Stimulated activated CD8-positive, alpha-beta memory T cell treated with anti-CD3 and anti-CD28 coated beads, Interleukin-15, amount 100 ng/mL, for 1 hour (primary cell): ENCODE results near the gene CEP126.
"Not testable (repeated sequence)": the region's sequence is repeated elsewhere in the genome, so short reads cannot be mapped to it uniquely, and the experiment has no call there.

Experiments
- DNase-seq: peaks from one replicate; pipeline ENCODE4 v3.0.0-alpha.2; 2020; ENCODE audit warnings: low read depth

CEP126 gene

GRCh38 chr11:101940901-101941520, 26.2 kb downstream of the CEP126 start:
- DNase-seq, result no peak

GRCh38 chr11:101944923-101945322, 30.1 kb downstream of the CEP126 start:
- DNase-seq, result no peak

GRCh38 chr11:101945448-101945847, 30.6 kb downstream of the CEP126 start:
- no peak for DNase-seq

GRCh38 chr11:101949680-101950220, 34.9 kb downstream of the CEP126 start:
- no peak for DNase-seq

GRCh38 chr11:101955278-101955677, 40.5 kb downstream of the CEP126 start:
- DNase-seq, result no peak

- no peak for DNase-seq
Observed at GRCh38 chr11:101955701-101956100, 40.9 kb downstream of the CEP126 start.

GRCh38 chr11:101960231-101960630, 45.4 kb downstream of the CEP126 start:
- no peak for DNase-seq

- DNase-seq, result not testable (repeated sequence)
Observed at GRCh38 chr11:101964200-101964599, 49.4 kb downstream of the CEP126 start.

- no peak for DNase-seq
Observed at GRCh38 chr11:101974255-101974654, 59.4 kb downstream of the CEP126 start.

- no peak for DNase-seq
Observed at GRCh38 chr11:101974771-101975170, 60.0 kb downstream of the CEP126 start.

DNA sequence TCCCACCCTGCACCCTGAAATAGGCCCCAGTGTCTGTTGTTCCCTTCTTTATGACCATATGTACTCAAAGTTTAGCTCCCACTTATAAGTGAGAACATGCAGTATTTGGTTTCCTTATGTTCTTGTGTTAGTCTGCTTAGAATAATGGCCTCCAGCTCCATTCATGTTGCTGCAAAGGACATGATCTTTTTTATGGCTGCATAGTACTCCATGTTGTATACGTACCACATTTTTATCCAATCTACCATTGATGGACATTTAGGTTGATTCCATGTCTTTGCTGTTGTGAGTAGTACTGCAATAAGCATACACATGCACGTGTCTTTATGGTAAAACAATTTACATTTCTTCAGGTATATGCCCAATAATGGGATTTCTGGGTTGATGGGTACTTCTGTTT, 60.9 kb downstream of the CEP126 start:
- DNase-seq, result no peak

GRCh38 chr11:101987370-101987769, 72.6 kb downstream of the CEP126 start:
- DNase-seq, result no peak

- no peak for DNase-seq
Observed at GRCh38 chr11:101993172-101993571, 78.4 kb downstream of the CEP126 start.

DNA sequence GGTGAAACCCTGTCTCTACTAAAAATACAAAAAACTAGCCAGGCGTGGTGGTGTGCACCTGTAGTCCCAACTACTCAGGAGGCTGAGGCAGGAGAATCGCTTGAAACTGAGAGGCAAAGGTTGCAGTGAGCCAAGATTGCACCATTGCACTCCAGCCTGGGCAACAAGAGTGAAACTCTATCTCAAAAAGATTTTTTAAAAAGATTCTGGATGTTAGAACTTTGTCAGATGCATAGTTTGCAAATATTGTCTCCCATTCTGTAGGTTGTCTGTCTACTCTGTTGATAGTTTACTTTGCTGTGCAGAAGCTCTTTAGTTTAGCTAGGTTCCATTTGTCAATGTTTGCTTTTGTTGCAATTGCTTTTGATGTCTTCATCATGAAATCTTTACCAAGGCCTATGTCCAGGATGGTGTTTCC, 79.3 kb downstream of the CEP126 start:
- not testable (repeated sequence) for DNase-seq

- no peak for DNase-seq
Observed at GRCh38 chr11:101996111-101996510, 81.3 kb downstream of the CEP126 start.

- no peak for DNase-seq
Observed at GRCh38 chr11:102001657-102002338, 87.0 kb downstream of the CEP126 start.

- no peak for DNase-seq
Observed at GRCh38 chr11:102004220-102004619, 89.4 kb downstream of the CEP126 start.

DNA sequence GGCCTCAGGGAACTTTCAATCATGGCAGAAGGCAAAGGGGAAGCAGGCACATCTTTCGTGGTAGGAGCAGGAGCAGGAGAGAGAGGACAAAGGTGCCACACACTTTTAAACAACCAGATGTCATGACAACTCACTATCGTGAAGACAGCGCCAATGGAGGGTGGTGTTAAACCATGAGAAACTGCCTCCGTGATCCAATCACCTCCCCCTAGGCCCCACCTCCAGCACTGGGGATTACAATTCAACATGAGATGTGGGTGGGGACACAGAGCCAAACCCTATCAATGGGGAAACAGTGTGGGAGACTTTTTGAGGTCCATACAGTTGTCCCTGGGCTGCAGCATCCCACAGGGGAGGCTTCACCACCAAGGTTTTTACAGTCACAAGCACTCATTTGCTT, 90.5 kb downstream of the CEP126 start:
- DNase-seq, result no peak

DNA sequence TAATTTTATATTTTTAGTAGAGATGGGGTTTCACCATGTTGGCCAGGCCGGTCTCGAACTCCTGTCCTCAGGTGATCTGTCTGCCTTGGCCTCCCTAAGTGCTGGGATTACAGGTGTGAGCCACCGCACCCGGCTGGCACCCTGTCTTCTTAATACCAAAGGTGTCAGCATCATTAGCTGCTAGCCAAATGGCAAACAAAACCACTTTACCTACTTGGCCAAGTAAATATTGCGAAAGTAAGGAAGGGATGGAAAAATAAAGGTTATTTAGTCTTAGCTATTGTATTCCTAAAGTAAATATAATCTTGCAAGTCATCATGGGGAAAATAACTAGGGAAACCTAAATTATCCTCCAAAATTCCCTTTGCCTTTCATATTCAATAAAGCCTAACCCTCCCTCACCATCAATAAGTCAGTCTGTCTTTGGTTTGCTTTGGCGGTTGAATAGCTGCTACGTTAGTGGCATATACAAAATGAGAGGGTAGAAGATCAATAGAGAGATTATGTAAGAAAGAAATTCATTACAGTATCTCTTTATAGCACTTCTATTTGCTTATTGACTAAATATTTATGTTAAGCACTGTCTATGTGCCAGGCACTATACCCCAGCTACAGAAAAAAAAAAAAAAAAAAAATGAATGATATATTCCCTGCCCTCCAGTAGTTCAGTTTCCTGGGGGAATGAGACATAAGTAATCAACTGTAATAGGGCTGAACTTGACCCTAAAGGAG, 92.2 kb downstream of the CEP126 start:
- no peak for DNase-seq

- no peak for DNase-seq
Observed at GRCh38 chr11:102007567-102008437, 93.0 kb downstream of the CEP126 start.

DNA sequence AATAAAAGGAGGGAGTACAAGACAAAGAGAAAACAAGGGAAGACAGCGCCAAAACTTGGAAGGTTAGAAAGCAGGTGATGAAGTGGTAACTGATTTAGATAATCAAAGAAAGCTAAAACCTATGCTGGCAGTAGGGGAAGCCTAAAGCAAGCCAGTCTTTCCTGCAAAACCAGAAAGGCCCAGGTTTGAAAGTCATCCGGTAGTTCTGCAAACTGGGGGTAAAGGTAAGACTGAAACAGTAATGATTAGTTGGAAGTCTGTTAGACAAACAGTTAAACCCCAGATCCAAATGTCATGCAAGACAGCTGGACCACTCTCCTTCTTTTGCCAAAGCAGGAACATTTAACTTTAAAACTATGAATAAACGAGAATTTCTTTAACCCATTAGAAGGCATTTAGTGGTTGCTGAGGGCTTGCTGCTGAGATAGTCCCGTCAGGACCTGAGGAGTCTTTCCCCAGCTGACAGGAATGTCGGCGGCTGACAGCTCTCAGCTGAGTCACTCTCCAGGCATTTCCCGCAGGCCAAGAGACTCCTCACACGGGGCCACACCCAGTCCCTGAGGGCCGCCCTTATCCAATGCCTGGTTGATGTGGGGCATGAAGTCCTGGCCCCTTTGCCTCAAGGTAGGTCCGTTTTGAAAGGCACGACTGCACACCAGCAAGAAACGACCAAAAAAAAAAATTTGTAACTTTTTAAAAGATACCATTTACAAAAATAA, 96.1 kb downstream of the CEP126 start:
- DNase-seq, result no peak
